ENCODE measurements around the gene MROH9. TPM values are rescaled to one million over a fixed set of nuclear protein-coding genes. Genes with fewer than 3 reads are reported as not detected.

Gene MROH9
- total RNA-seq, 1 experiment from 2014 or later: not detected

DNA sequence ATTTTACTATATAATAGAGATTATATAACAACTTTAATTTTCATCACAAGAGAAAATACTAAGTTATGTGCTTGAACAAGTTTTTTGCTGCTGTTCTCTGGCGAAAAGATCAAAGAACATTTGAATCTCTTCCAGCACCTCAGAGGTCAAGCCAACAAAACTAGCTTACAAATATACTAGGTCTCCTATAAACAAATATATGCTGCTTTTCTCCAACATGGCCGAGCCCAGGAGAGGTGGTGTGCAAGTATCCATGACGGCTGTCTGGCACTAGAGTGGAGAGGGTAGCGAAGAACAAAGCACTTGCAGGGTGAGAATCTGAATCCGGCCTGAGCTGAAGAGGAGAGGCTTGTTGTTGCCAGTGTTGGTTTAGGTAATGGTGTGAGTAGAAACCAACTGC is 147.9 kb downstream of the MROH9 start:
- Histone ChIP-seq H3K56ac (ENCODE audit: insufficient read length, low read depth, low read length) (no peak overlapping the region), H3K27ac (ENCODE audit: insufficient read length, low read depth, low read length) (no peak overlapping the region), H2BK120ac (ENCODE audit: low read depth, low read length, poor library complexity, severe bottlenecking) (no peak overlapping the region), H3K9ac (ENCODE audit: extremely low read depth, insufficient read length, low read length) (no peak overlapping the region), H3K79me1 (ENCODE audit: insufficient read depth, low read depth, low read length, poor library complexity, severe bottlenecking) (no peaks in the 10 kb centered on the region), H3K18ac (ENCODE audit: insufficient read length, low read depth, low read length) (no peak overlapping the region), H3K79me2 (ENCODE audit: insufficient read depth, low read length) (no peaks in the 10 kb centered on the region), H2BK15ac (ENCODE audit: low read depth, low read length) (no peak overlapping the region), H3K4ac (ENCODE audit: low read depth, low read length) (no peak overlapping the region), H3T11ph (ENCODE audit: low read length) (no peak overlapping the region), H3K4me2 (ENCODE audit: insufficient read depth, insufficient read length, low read length) (no peak overlapping the region), H3K4me1 (ENCODE audit: insufficient read depth, low read length) (no peaks in the 10 kb centered on the region), H2AFZ (ENCODE audit: low read length) (no peak overlapping the region), H4K20me1 (ENCODE audit: control insufficient read depth, insufficient read depth, insufficient read length) (no peaks in the 10 kb centered on the region), H3K9me3 (ENCODE audit: control insufficient read depth, low read depth, low read length) (no peaks in the 10 kb centered on the region), H3K14ac (ENCODE audit: insufficient read depth, low read length) (no peak overlapping the region), H4K91ac (ENCODE audit: insufficient read length, low read depth, low read length) (no peak overlapping the region), H2BK12ac (ENCODE audit: insufficient read length, low read depth, low read length) (no peak overlapping the region), H3K23ac (ENCODE audit: insufficient read length, low read depth, low read length) (no peak overlapping the region), H3K27me3 (ENCODE audit: insufficient read depth, low read length) (no peaks in the 10 kb centered on the region), H2BK5ac (ENCODE audit: insufficient read length, low read length) (no peak overlapping the region), H2AK5ac (ENCODE audit: insufficient read length, low read length) (no peak overlapping the region), H4K5ac (ENCODE audit: insufficient read length, low read depth, low read length) (no peak overlapping the region), H4K8ac (replicated peaks; ENCODE audit: insufficient read length, low read depth, low read length) (no peak overlapping the region), H3K23me2 (ENCODE audit: insufficient read length, low read depth, low read length, poor library complexity, severe bottlenecking) (no peaks in the 10 kb centered on the region), H2BK20ac (ENCODE audit: low read depth, low read length, poor library complexity, severe bottlenecking) (no peak overlapping the region)
- Mint-ChIP-seq H3K27ac (peak overlapping the region in 1 of 3 experiments; percentile 60; a peak in 1 of 7 replicates), H3K4me1 (peaks cover 0 to 3% of the 10 kb centered on the region in 2 experiments; a peak in 1 of 4 replicates), H3K27me3 (ENCODE audit: low read depth) (no peaks in the 10 kb centered on the region), H3K36me3 (ENCODE audit: insufficient read depth in 1 of 3, low read depth in 3 of 3) (no peaks in the 10 kb centered on the region), H3K9me3 (no peaks in the 10 kb centered on the region), H3K4me3 (no peak overlapping the region)
- WGBS (ENCODE audit: extremely low coverage, insufficient read length, low lambda C conversion rate): no CpG with 5 or more reads among the region's 5 CpGs
- no peak for DNase-seq
- TF ChIP-seq, protein P1, sequence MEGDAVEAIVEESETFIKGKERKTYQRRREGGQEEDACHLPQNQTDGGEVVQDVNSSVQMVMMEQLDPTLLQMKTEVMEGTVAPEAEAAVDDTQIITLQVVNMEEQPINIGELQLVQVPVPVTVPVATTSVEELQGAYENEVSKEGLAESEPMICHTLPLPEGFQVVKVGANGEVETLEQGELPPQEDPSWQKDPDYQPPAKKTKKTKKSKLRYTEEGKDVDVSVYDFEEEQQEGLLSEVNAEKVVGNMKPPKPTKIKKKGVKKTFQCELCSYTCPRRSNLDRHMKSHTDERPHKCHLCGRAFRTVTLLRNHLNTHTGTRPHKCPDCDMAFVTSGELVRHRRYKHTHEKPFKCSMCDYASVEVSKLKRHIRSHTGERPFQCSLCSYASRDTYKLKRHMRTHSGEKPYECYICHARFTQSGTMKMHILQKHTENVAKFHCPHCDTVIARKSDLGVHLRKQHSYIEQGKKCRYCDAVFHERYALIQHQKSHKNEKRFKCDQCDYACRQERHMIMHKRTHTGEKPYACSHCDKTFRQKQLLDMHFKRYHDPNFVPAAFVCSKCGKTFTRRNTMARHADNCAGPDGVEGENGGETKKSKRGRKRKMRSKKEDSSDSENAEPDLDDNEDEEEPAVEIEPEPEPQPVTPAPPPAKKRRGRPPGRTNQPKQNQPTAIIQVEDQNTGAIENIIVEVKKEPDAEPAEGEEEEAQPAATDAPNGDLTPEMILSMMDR (conservative IDR thresholded peaks at IDR 0.05): no peak
